Measurements from ENCODE around the gene RER1.

DNA sequence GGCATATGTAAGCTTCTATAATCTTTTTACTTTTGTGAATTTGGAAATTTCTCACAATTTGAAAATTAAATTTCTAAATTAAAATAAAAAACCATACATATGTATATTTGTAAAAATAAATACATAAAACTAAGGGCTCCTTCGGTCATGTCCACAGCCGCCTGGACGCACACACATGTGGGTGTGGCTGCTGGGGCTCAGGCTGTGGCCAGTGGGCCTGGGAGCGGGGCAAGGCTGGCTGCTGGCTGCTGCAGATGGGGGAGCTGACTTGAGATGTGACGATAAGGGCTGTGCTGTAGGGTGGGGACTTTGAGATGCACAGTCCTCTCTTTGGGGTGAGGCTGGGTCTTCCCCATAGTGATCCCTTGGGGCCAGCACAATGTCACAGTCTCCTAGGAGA is 4.8 kb downstream of the RER1 start:
- no peak for TF ChIP-seq CTCF (IDR thresholded peaks at IDR 0.05 in 8 of 11, conservative IDR thresholded peaks at IDR 0.05 in 3 of 11)
- TF ChIP-seq POLR2A (IDR thresholded peaks at IDR 0.05): no peak
- no peak for TF ChIP-seq POLR2AphosphoS5 (IDR thresholded peaks at IDR 0.05)

All from spleen (tissue), 7 donors.